DMS 273 (cell line): ENCODE data around the gene ADGRF1.
A peak's percentile ranks its signal among the peaks of the same experiment; 100 is the strongest.
"Not testable (repeated sequence)": the region's sequence is repeated elsewhere in the genome, so short reads cannot be mapped to it uniquely, and the experiment has no call there.

ENCODE experiments used
- DNase-seq: peaks from one replicate; lab custom pipeline; 2025; ENCODE audit not compliant: unreplicated experiment; lab: John Stamatoyannopoulos, UW

The ADGRF1 gene

GRCh38 chr6:47023573-47023972, 18.6 kb downstream of the ADGRF1 start:
- DNase-seq, result no peak

- DNase-seq, result no peak
Measured at GRCh38 chr6:47022191-47022590, 19.9 kb downstream of the ADGRF1 start.

GRCh38 chr6:47019941-47020340, 22.2 kb downstream of the ADGRF1 start:
- DNase-seq, result no peak

GRCh38 chr6:47016909-47017308, 25.2 kb downstream of the ADGRF1 start:
- DNase-seq, result peak; percentile 16

- peak; percentile 81 for DNase-seq
Measured at GRCh38 chr6:47016261-47016660, 25.9 kb downstream of the ADGRF1 start.

GRCh38 chr6:47014401-47014800, 27.7 kb downstream of the ADGRF1 start:
- DNase-seq, result no peak

- peak; percentile 2 for DNase-seq
Measured at GRCh38 chr6:47009583-47009982, 32.5 kb downstream of the ADGRF1 start.

- no peak for DNase-seq
Measured at GRCh38 chr6:47008397-47008763, 33.8 kb downstream of the ADGRF1 start.

GRCh38 chr6:47007657-47008396, 34.3 kb downstream of the ADGRF1 start:
- no peak for DNase-seq

- DNase-seq, result no peak
Measured at GRCh38 chr6:47005486-47005885, 36.6 kb downstream of the ADGRF1 start.

- no peak for DNase-seq
Measured at GRCh38 chr6:47004463-47004862, 37.7 kb downstream of the ADGRF1 start.

- peak; percentile 15 for DNase-seq
Measured at GRCh38 chr6:47000842-47001241, 41.3 kb downstream of the ADGRF1 start.

- DNase-seq, result no peak
Measured at GRCh38 chr6:46998436-46999017, 43.6 kb downstream of the ADGRF1 start.

- DNase-seq, result no peak
Measured at GRCh38 chr6:46997646-46998045, 44.5 kb downstream of the ADGRF1 start.

- DNase-seq, result no peak
Measured at GRCh38 chr6:46996860-46997641, 45.1 kb downstream of the ADGRF1 start.

- DNase-seq, result no peak
Measured at GRCh38 chr6:46994933-46995332, 47.2 kb downstream of the ADGRF1 start.

GRCh38 chr6:46993846-46994245, 48.3 kb downstream of the ADGRF1 start:
- DNase-seq, result no peak

- DNase-seq, result not testable (repeated sequence)
Measured at GRCh38 chr6:46992391-46992790, 49.7 kb downstream of the ADGRF1 start.

GRCh38 chr6:46990818-46991510, 51.2 kb downstream of the ADGRF1 start:
- DNase-seq, result peak; percentile 74

- DNase-seq, result peak; percentile 9
Measured at GRCh38 chr6:46990031-46990644, 52.0 kb downstream of the ADGRF1 start.

- peak; percentile 35 for DNase-seq
Measured at GRCh38 chr6:46989398-46989797, 52.7 kb downstream of the ADGRF1 start.
